GM19240 (cell line): ENCODE data around the gene C1orf35.

Experiments
- DNase-seq: peaks from one replicate; pipeline ENCODE4 v3.0.0; 2011; ENCODE audit warnings: low spot score; ENCODE audit not compliant: insufficient read length

Gene C1orf35

GRCh38 chr1:228109962-228110488 lies 6.9 kb upstream of the C1orf35 start:
- no peak for DNase-seq

GRCh38 chr1:228109073-228109961 lies 6.2 kb upstream of the C1orf35 start, which contains the start of gene MRPL55:
MRPL55 (minus strand) TSS chr1:228109299; CDS start chr1:228108260, 1,039 bp downstream.
- DNase-seq: peak; percentile 81

GRCh38 chr1:228108742-228109072 lies 5.6 kb upstream of the C1orf35 start:
- DNase-seq: no peak

GRCh38 chr1:228108055-228108690 lies 5.0 kb upstream of the C1orf35 start:
- DNase-seq: no peak

GRCh38 chr1:228107636-228108035 lies 4.5 kb upstream of the C1orf35 start:
- no peak for DNase-seq

- no peak for DNase-seq
Observed at GRCh38 chr1:228106800-228107054, 3.6 kb upstream of the C1orf35 start.

- no peak for DNase-seq
Observed at GRCh38 chr1:228105996-228106799, 3.1 kb upstream of the C1orf35 start.

- DNase-seq: no peak
Observed at GRCh38 chr1:228105270-228105995, 2.3 kb upstream of the C1orf35 start.

GRCh38 chr1:228104526-228105269 lies 1.6 kb upstream of the C1orf35 start:
- no peak for DNase-seq

GRCh38 chr1:228101994-228102790 lies 933 bp downstream of the C1orf35 start:
- no peak for DNase-seq

GRCh38 chr1:228101614-228101993 lies 1.5 kb downstream of the C1orf35 start:
- DNase-seq: no peak

GRCh38 chr1:228100822-228101613 lies 2.1 kb downstream of the C1orf35 start:
- no peak for DNase-seq

- no peak for DNase-seq
Observed at GRCh38 chr1:228099331-228099732, 3.8 kb downstream of the C1orf35 start.

GRCh38 chr1:228098323-228098931 lies 4.7 kb downstream of the C1orf35 start:
- DNase-seq: no peak

- DNase-seq: no peak
Observed at GRCh38 chr1:228097333-228098081, 5.6 kb downstream of the C1orf35 start.

GRCh38 chr1:228096416-228097332 lies 6.5 kb downstream of the C1orf35 start:
- no peak for DNase-seq

- DNase-seq: no peak
Observed at GRCh38 chr1:228095938-228096337, 7.2 kb downstream of the C1orf35 start.
